ENCODE results near the gene NTM. TPM values are rescaled to one million over a fixed set of nuclear protein-coding genes. Genes with fewer than 3 reads are reported as not detected.

Gene NTM
- total RNA-seq, 4 donors from 2014 or later, result 0.40 to 3.1 (median 2.1) TPM; not detected in 1

DNA sequence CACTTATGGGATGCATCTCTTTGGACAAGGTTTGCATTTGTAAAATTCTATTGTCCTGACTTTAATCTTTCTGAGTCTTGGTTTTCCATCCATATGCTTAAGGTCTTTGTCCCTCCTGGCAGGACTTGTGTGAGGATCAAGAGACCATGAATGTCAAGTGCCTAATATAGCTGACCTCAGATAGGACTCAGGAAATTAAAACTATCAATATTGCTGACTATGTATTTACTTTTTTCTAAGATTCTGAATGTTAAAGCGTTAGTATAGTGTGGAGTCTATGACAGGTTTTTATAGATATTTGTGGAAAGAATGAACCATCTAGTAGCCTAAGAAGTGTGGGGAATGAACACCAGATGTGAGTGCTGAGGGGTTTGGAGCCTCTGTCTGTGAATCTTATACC, 637.8 kb downstream of the NTM start:
- Histone ChIP-seq H3K4me1 (no peaks in the 10 kb centered on the region), H3K9me3 (no peaks in the 10 kb centered on the region), H3K36me3 (no peaks in the 10 kb centered on the region), H3K27me3 (no peaks in the 10 kb centered on the region), H3K27ac (no peak overlapping the region), H3K4me3 (no peak overlapping the region)
- TF ChIP-seq, protein P1, sequence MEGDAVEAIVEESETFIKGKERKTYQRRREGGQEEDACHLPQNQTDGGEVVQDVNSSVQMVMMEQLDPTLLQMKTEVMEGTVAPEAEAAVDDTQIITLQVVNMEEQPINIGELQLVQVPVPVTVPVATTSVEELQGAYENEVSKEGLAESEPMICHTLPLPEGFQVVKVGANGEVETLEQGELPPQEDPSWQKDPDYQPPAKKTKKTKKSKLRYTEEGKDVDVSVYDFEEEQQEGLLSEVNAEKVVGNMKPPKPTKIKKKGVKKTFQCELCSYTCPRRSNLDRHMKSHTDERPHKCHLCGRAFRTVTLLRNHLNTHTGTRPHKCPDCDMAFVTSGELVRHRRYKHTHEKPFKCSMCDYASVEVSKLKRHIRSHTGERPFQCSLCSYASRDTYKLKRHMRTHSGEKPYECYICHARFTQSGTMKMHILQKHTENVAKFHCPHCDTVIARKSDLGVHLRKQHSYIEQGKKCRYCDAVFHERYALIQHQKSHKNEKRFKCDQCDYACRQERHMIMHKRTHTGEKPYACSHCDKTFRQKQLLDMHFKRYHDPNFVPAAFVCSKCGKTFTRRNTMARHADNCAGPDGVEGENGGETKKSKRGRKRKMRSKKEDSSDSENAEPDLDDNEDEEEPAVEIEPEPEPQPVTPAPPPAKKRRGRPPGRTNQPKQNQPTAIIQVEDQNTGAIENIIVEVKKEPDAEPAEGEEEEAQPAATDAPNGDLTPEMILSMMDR (IDR thresholded peaks at IDR 0.05), result no peak
- TF ChIP-seq POLR2AphosphoS5 (IDR thresholded peaks at IDR 0.05) (no peak), POLR2A (IDR thresholded peaks at IDR 0.05) (no peak)
- intact Hi-C loops (cut with DNase I; ENCODE audit: low total_unique reads) (no loop called here), in situ Hi-C loops (cut with MboI; ENCODE audit: low pct_ligation_motif_present in 1 of 4, low pct_unique_long_range_greater_than_20kb in 1 of 4, low sequenced_read_pairs in 3 of 4) (no loop called here)
- no peak for DNase-seq
- WGBS, 2 donors (ENCODE audit: low coverage in 1 of 2), result 31 to 59% methylated on average over 1 of the region's 1 CpG

- in situ Hi-C loops (cut with MboI; ENCODE audit: low pct_ligation_motif_present in 1 of 4, low pct_unique_long_range_greater_than_20kb in 1 of 4, low sequenced_read_pairs in 3 of 4) (no loop called here), intact Hi-C loops (cut with DNase I; ENCODE audit: low total_unique reads) (no loop called here)
- Histone ChIP-seq H3K27me3 (no peaks in the 10 kb centered on the region), H3K9me3 (no peaks in the 10 kb centered on the region), H3K36me3 (no peaks in the 10 kb centered on the region), H3K4me1 (no peaks in the 10 kb centered on the region), H3K27ac (no peak overlapping the region), H3K4me3 (no peak overlapping the region)
- TF ChIP-seq POLR2A (IDR thresholded peaks at IDR 0.05) (no peak), POLR2AphosphoS5 (IDR thresholded peaks at IDR 0.05) (no peak), EP300 (IDR thresholded peaks at IDR 0.05; ENCODE audit: low read depth) (no peak)
- TF ChIP-seq, protein P1 (IDR thresholded peaks at IDR 0.05), result no peak
- no peak for DNase-seq
- 24 to 42% methylated on average over 3 to 4 of the region's 4 CpGs for WGBS, 2 donors (ENCODE audit: low coverage in 1 of 2)
These were observed 638.5 kb downstream of the NTM start for GRCh38 chr11:132008872-132009271.

DNA sequence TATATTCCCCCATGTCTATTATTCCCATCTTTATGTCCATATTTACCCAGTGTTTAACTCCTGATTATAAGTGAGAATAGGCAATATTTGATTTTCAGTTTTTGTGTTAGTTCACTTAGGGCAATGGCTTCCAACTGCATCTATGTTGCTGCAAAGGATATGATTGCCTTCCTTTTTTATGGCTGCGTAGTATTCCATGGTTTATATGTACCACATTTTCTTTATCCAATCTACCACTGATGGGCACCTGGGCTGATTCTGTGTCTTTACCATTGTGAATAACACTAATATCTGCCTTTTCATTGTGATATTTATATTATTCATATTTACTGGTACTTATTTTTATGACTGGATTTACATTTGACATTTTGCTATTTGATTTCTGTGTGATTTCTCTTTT, 649.6 kb downstream of the NTM start:
- TF ChIP-seq POLR2AphosphoS5 (IDR thresholded peaks at IDR 0.05) (no peak), POLR2A (IDR thresholded peaks at IDR 0.05) (no peak), EP300 (IDR thresholded peaks at IDR 0.05; ENCODE audit: low read depth) (no peak)
- TF ChIP-seq, protein P1 (IDR thresholded peaks at IDR 0.05), result no peak
- H3K9me3 ChIP-seq, result no peaks in the 10 kb centered on the region
- intact Hi-C loops (cut with DNase I; ENCODE audit: low total_unique reads) (no loop called here), in situ Hi-C loops (cut with MboI; ENCODE audit: low pct_ligation_motif_present in 1 of 4, low pct_unique_long_range_greater_than_20kb in 1 of 4, low sequenced_read_pairs in 3 of 4) (no loop called here)
- H3K36me3 ChIP-seq, result no peaks in the 10 kb centered on the region
- WGBS, 2 donors (ENCODE audit: low coverage in 1 of 2), result 93 to 96% methylated on average over 1 of the region's 1 CpG
- no peaks in the 10 kb centered on the region for H3K4me1 ChIP-seq
- no peak overlapping the region for H3K4me3 ChIP-seq
- DNase-seq, result no peak
- no peak overlapping the region for H3K27ac ChIP-seq
- no peaks in the 10 kb centered on the region for H3K27me3 ChIP-seq

- no peaks in the 10 kb centered on the region for H3K9me3 ChIP-seq
- TF ChIP-seq, protein P1 (IDR thresholded peaks at IDR 0.05), result no peak
- H3K36me3 ChIP-seq, result no peaks in the 10 kb centered on the region
- no peaks in the 10 kb centered on the region for H3K27me3 ChIP-seq
- 72 to 73% methylated on average over 5 of the region's 5 CpGs for WGBS, 2 donors (ENCODE audit: low coverage in 1 of 2)
- in situ Hi-C loops (cut with MboI; ENCODE audit: low pct_ligation_motif_present in 1 of 4, low pct_unique_long_range_greater_than_20kb in 1 of 4, low sequenced_read_pairs in 3 of 4), result no loop called here
- DNase-seq, result no peak
- no peak overlapping the region for H3K27ac ChIP-seq
- H3K4me1 ChIP-seq, result no peaks in the 10 kb centered on the region
- H3K4me3 ChIP-seq, result no peak overlapping the region
- intact Hi-C loops (cut with DNase I; ENCODE audit: low total_unique reads), result no loop called here
These were observed 651.9 kb downstream of the NTM start for GRCh38 chr11:132022285-132022684.

Measured in transverse colon (tissue), 4 donors.